DOHH2 (cell line): ENCODE measurements around the gene ZNF417.
"Not testable (repeated sequence)": the region's sequence is repeated elsewhere in the genome, so short reads cannot be mapped to it uniquely, and the experiment has no call there.

Experiments used
- H3F3A ChIP-seq: fragments of 200-600 bp; sonication (generic), shearing (Covaris generic); 2 replicates; pipeline ENCODE4 v1.6.0; 2016; ENCODE audit warnings: antibody characterized with exemption, mild to moderate bottlenecking; ENCODE audit not compliant: control insufficient read depth, insufficient read depth
- H3K27ac ChIP-seq: fragments of 200-600 bp; sonication (generic); 2 replicates; pipeline ENCODE4 v1.5.1; 2014; ENCODE audit warnings: low read depth, mild to moderate bottlenecking, low read length, moderate library complexity
- H3K27me3 ChIP-seq: fragments of 200-600 bp; sonication (generic); 2 replicates; pipeline ENCODE4 v1.6.1; 2014; ENCODE audit warnings: mild to moderate bottlenecking, low read length, mixed read lengths; ENCODE audit not compliant: control insufficient read depth
- H3K36me3 ChIP-seq: fragments of 200-600 bp; sonication (generic); 2 replicates; pipeline ENCODE4 v1.6.1; 2014; ENCODE audit warnings: mild to moderate bottlenecking, low read length, moderate library complexity, mixed read lengths; ENCODE audit not compliant: control insufficient read depth
- H3K4me1 ChIP-seq: fragments of 200-600 bp; sonication (generic); 2 replicates; pipeline ENCODE4 v1.6.1; 2014; ENCODE audit warnings: mild to moderate bottlenecking, low read length, mixed read lengths; ENCODE audit not compliant: control insufficient read depth
- H3K4me2 ChIP-seq: fragments of 200-600 bp; sonication (generic); 2 replicates; pipeline ENCODE4 v1.6.0; 2014; ENCODE audit warnings: mild to moderate bottlenecking, low read length, moderate library complexity
- H3K4me3 ChIP-seq: fragments of 200-600 bp; sonication (generic); 2 replicates; pipeline ENCODE4 v1.5.1; 2014; ENCODE audit warnings: mild to moderate bottlenecking, low read length, mixed read lengths
- H3K79me2 ChIP-seq: fragments of 200-600 bp; sonication (generic); 2 replicates; pipeline ENCODE4 v1.6.1; 2014; ENCODE audit warnings: mild to moderate bottlenecking, low read length, mixed read lengths; ENCODE audit not compliant: control insufficient read depth
- H3K9me2 ChIP-seq: fragments of 200-600 bp; sonication (generic); replicated peaks from 2 replicates; pipeline ENCODE4 v1.6.1; 2014; ENCODE audit warnings: mild to moderate bottlenecking, low read length, mixed read lengths; ENCODE audit not compliant: control insufficient read depth
- H3K9me3 ChIP-seq: fragments of 200-600 bp; sonication (generic); 2 replicates; pipeline ENCODE4 v1.6.1; 2014; ENCODE audit warnings: antibody characterized with exemption, low read length, mixed read lengths; ENCODE audit not compliant: control insufficient read depth, insufficient read depth
- H4K20me1 ChIP-seq: fragments of 200-600 bp; sonication (generic); 2 replicates; pipeline ENCODE4 v1.6.0; 2014; ENCODE audit warnings: low read depth, mild to moderate bottlenecking, antibody characterized with exemption, low read length, moderate library complexity; ENCODE audit not compliant: control insufficient read depth, insufficient read depth
- CTCF ChIP-seq: fragments of 200-600 bp; sonication (generic); IDR thresholded peaks from one replicate; pipeline ENCODE4 v1.5.1; 2014; ENCODE audit warnings: antibody characterized with exemption, mild to moderate bottlenecking, low read depth, low read length; ENCODE audit not compliant: poor library complexity, severe bottlenecking
- EZH2phosphoT487 ChIP-seq: fragments of 200-600 bp; sonication (generic); IDR thresholded peaks from 2 replicates; pipeline ENCODE4 v1.6.1; 2017; ENCODE audit warnings: borderline replicate concordance, mild to moderate bottlenecking, antibody characterized with exemption, low read length, moderate library complexity, mixed read lengths

The ZNF417 gene

GRCh38 chr19:57888107-57888559 is 28.3 kb downstream of the ZNF417 start:
- Histone ChIP-seq H3K9me2 (no peaks in the 10 kb centered on the region), H3F3A (no peaks in the 10 kb centered on the region), H3K27ac (no peak overlapping the region), H3K4me1 (peaks cover 13% of the 10 kb centered on the region), H3K9me3 (peaks cover 37% of the 10 kb centered on the region), H3K36me3 (peaks cover 8% of the 10 kb centered on the region), H3K27me3 (no peaks in the 10 kb centered on the region), H4K20me1 (no peaks in the 10 kb centered on the region), H3K4me2 (peak overlapping the region; percentile 80), H3K4me3 (peak overlapping the region; percentile 76), H3K79me2 (no peaks in the 10 kb centered on the region)
- no peak for TF ChIP-seq EZH2phosphoT487
- TF ChIP-seq CTCF, result no peak

- H3K9me3 ChIP-seq, result peaks cover 37% of the 10 kb centered on the region
- peaks cover 13% of the 10 kb centered on the region for H3K4me1 ChIP-seq
- peaks cover 8% of the 10 kb centered on the region for H3K36me3 ChIP-seq
- H3F3A ChIP-seq, result no peaks in the 10 kb centered on the region
- H3K9me2 ChIP-seq, result no peaks in the 10 kb centered on the region
- H3K27ac ChIP-seq, result no peak overlapping the region
- no peaks in the 10 kb centered on the region for H3K27me3 ChIP-seq
- H3K4me3 ChIP-seq, result peak overlapping the region; percentile 76
- no peaks in the 10 kb centered on the region for H3K79me2 ChIP-seq
- no peak overlapping the region for H3K4me2 ChIP-seq
- no peaks in the 10 kb centered on the region for H4K20me1 ChIP-seq
- TF ChIP-seq EZH2phosphoT487 (no peak), CTCF (no peak)
Observed at GRCh38 chr19:57887195-57887941, 29.0 kb downstream of the ZNF417 start.

- peaks cover 13% of the 10 kb centered on the region for H3K4me1 ChIP-seq
- H3K9me2 ChIP-seq, result no peaks in the 10 kb centered on the region
- H3K9me3 ChIP-seq, result peaks cover 37% of the 10 kb centered on the region
- no peak for TF ChIP-seq CTCF
- no peak for TF ChIP-seq EZH2phosphoT487
- H3K79me2 ChIP-seq, result no peaks in the 10 kb centered on the region
- no peak overlapping the region for H3K4me3 ChIP-seq
- no peaks in the 10 kb centered on the region for H4K20me1 ChIP-seq
- H3K36me3 ChIP-seq, result peaks cover 8% of the 10 kb centered on the region
- no peaks in the 10 kb centered on the region for H3K27me3 ChIP-seq
- H3K27ac ChIP-seq, result no peak overlapping the region
- H3F3A ChIP-seq, result no peaks in the 10 kb centered on the region
- no peak overlapping the region for H3K4me2 ChIP-seq
Observed at GRCh38 chr19:57886046-57886445, 30.3 kb downstream of the ZNF417 start.

- H3K9me2 ChIP-seq, H3K79me2 ChIP-seq, H3K36me3 ChIP-seq, H3K4me3 ChIP-seq, H3K4me1 ChIP-seq, H3K27me3 ChIP-seq, H3K4me2 ChIP-seq, H3F3A ChIP-seq, H3K27ac ChIP-seq, H4K20me1 ChIP-seq: not testable (repeated sequence)
- H3K9me3 ChIP-seq, result peaks cover 10% of the 10 kb centered on the region; the same call in 1 of the 2 replicates
Observed at GRCh38 chr19:57873883-57874799, 42.3 kb downstream of the ZNF417 start.
